Kidney epithelial cell (primary cell): ENCODE measurements around the gene CHIC1. TPM values are rescaled to one million over a fixed set of nuclear protein-coding genes. Genes with fewer than 3 reads are reported as not detected.
"Not testable (repeated sequence)": the region's sequence is repeated elsewhere in the genome, so short reads cannot be mapped to it uniquely, and the experiment has no call there.

Experiments used
- DNase-seq: peaks from one replicate; pipeline ENCODE4 v3.0.0-alpha.2; 2010; ENCODE audit warnings: low read depth
- H3K27me3 ChIP-seq: 2 replicates; pipeline ENCODE4 v1.6.0; 2011; ENCODE audit warnings: low read length; ENCODE audit not compliant: control insufficient read depth, insufficient read depth
- H3K36me3 ChIP-seq: 2 replicates; pipeline ENCODE4 v1.5.1; 2011; ENCODE audit warnings: low read length; ENCODE audit not compliant: control insufficient read depth, insufficient read depth
- H3K4me3 ChIP-seq: 2 replicates; pipeline ENCODE4 v1.5.1; 2011; ENCODE audit warnings: low read depth, mild to moderate bottlenecking, control low read depth, low read length
- CTCF ChIP-seq: IDR thresholded peaks from 2 replicates; pipeline ENCODE4 v1.5.1; 2011; ENCODE audit warnings: mild to moderate bottlenecking, moderate library complexity, low read length, control low read depth, inconsistent platforms; ENCODE audit not compliant: insufficient read depth, poor library complexity, severe bottlenecking
- total RNA-seq: library from RNA; depleted of rRNA; stranded (reverse); fragments of >200 nt; gene quantifications from 2 replicates; pipeline ENCODE4 v1.2.3, GENCODE V29; 2015

Gene CHIC1
- total RNA-seq: 6.2 and 11.8 TPM in 2 replicates

- TF ChIP-seq CTCF: no peak
These were observed at the start of gene CHIC1 for GRCh38 chrX:73562984-73563737. Gene CHIC1, plus strand, starts transcription at chrX:73563197. Its CDS starts 88 bp downstream, at chrX:73563285.

GRCh38 chrX:73522823-73523222 lies 40.2 kb upstream of the CHIC1 start:
- H3K4me3 ChIP-seq, DNase-seq: not testable (repeated sequence)

More at GRCh38 chrX:73562984-73563737, at the start of gene CHIC1:
- DNase-seq: peak; percentile 16
- H3K4me3 ChIP-seq: peak within 1 kb of the TSS; percentile 84
- no peaks in the 10 kb centered on the region for H3K36me3 ChIP-seq
- no peaks in the 10 kb centered on the region for H3K27me3 ChIP-seq

GRCh38 chrX:73524906-73525305 lies 38.1 kb upstream of the CHIC1 start:
- no peaks in the 10 kb centered on the region for H3K36me3 ChIP-seq
- no peak for DNase-seq
- no peak overlapping the region for H3K4me3 ChIP-seq
- no peak for TF ChIP-seq CTCF
- H3K27me3 ChIP-seq: no peaks in the 10 kb centered on the region

More at GRCh38 chrX:73522823-73523222, 40.2 kb upstream of the CHIC1 start:
- H3K36me3 ChIP-seq, H3K27me3 ChIP-seq: not testable (repeated sequence)

- Histone ChIP-seq H3K4me3 (no peak overlapping the region), H3K36me3 (no peaks in the 10 kb centered on the region), H3K27me3 (no peaks in the 10 kb centered on the region)
- TF ChIP-seq CTCF: no peak
- DNase-seq: no peak
These were observed 36.9 kb upstream of the CHIC1 start for GRCh38 chrX:73525928-73526690.

GRCh38 chrX:73531655-73532054 lies 31.3 kb upstream of the CHIC1 start:
- not testable (repeated sequence) for H3K4me3 ChIP-seq, DNase-seq, H3K36me3 ChIP-seq, H3K27me3 ChIP-seq

- no peak for TF ChIP-seq CTCF
- H3K36me3 ChIP-seq: no peaks in the 10 kb centered on the region
- H3K27me3 ChIP-seq: no peaks in the 10 kb centered on the region
- H3K4me3 ChIP-seq: no peak overlapping the region
- no peak for DNase-seq
These were observed 6.8 kb upstream of the CHIC1 start for GRCh38 chrX:73556159-73556558.
